Gastroesophageal sphincter (tissue), 4 donors: ENCODE data around the gene SLC39A11. TPM values are rescaled to one million over a fixed set of nuclear protein-coding genes. Genes with fewer than 3 reads are reported as not detected.

Experiments used
- ATAC-seq: fragments of 150-250 bp; one replicate; pipeline ENCODE4 v1.9.1; 2016; ENCODE audit warnings: mild to moderate bottlenecking, moderate library complexity
- H3K27ac ChIP-seq, 4 donors: fragments of 200-600 bp; sonication (generic) in 3 of 4; 1 replicate in 3 of 4; 2 replicates in 1 of 4; pipeline ENCODE4 v1.5.1; 2016 to 2019
- H3K27me3 ChIP-seq: fragments of 200-600 bp; sonication (generic); one replicate; pipeline ENCODE4 v1.5.1; 2019
- H3K36me3 ChIP-seq, 2 donors: fragments of 200-600 bp; sonication (generic); one replicate each; pipeline ENCODE4 v1.5.1; 2019; ENCODE audit warnings: control low read depth in 1 of 2
- H3K4me1 ChIP-seq, 3 donors: fragments of 200-600 bp; sonication (generic); 1 replicate in 2 of 3; 2 replicates in 1 of 3; pipeline ENCODE4 v1.5.1; 2016 to 2019; ENCODE audit warnings: control low read depth in 2 of 3
- H3K4me3 ChIP-seq, 2 donors: fragments of 200-600 bp; sonication (generic); one replicate each; pipeline ENCODE4 v1.5.1; 2019; ENCODE audit warnings: mild to moderate bottlenecking in 1 of 2, moderate library complexity in 1 of 2
- H3K9me3 ChIP-seq, 3 donors: fragments of 200-600 bp; sonication (generic); one replicate each; pipeline ENCODE4 v1.5.1; 2017 to 2019; ENCODE audit warnings: control low read depth in 2 of 3
- CTCF ChIP-seq, 4 experiments: fragments of 200-600 bp in 2 of 4; fragments of 450-650 bp in 2 of 4; sonication (generic) in 1 of 4; IDR thresholded peaks; one replicate each; pipeline ENCODE4 v1.5.1; 2017 to 2019; ENCODE audit warnings: antibody characterized with exemption in 4 of 4, mild to moderate bottlenecking in 2 of 4, moderate library complexity in 2 of 4
- EP300 ChIP-seq: sonication (generic); formaldehyde crosslinking; IDR thresholded peaks from one replicate; pipeline ENCODE4 v1.6.1; 2017; ENCODE audit warnings: antibody characterized with exemption, mild to moderate bottlenecking
- POLR2A ChIP-seq, 2 donors: fragments of 450-650 bp; IDR thresholded peaks; one replicate each; pipeline ENCODE4 v1.6.1; 2017; ENCODE audit warnings: antibody characterized with exemption in 2 of 2, mild to moderate bottlenecking in 2 of 2, moderate library complexity in 1 of 2
- POLR2AphosphoS5 ChIP-seq: sonication (generic); formaldehyde crosslinking; IDR thresholded peaks from one replicate; pipeline ENCODE4 v1.6.1; 2017; ENCODE audit warnings: antibody characterized with exemption
- WGBS, 2 donors: methylation state at CpG; one replicate each; pipeline ENCODE4 v1.1.5; 2018; ENCODE audit warnings: low coverage in 1 of 2; 5-methylcytosine and 5-hydroxymethylcytosine counted together
- total RNA-seq, 4 donors: library from RNA; depleted of rRNA; stranded (reverse); fragments of >200 nt; gene quantifications; one replicate each; pipeline ENCODE4 v1.1.0, GENCODE V29; 2016

Gene SLC39A11
- total RNA-seq, 4 donors from 2014 or later = 11.6 to 16.8 (median 14.5) TPM

DNA sequence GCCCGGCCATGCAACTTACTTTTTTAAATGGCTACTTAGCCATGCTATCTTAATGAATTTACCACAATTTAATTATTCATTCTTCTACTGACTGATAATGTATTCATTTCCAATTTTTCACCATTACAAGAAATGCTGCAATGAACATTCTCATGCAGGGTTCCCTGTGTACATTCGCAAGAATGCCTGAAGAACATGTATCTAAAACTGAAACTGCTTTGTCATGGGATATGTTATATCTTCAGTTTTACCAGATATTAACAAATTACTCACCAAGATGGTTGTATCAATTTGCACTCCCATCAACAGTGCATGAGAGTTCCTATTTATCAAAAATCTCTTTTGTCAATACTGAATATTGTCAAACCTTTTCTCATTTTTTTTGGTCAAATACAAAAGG, 100.8 kb downstream of the SLC39A11 start:
- H3K4me3 ChIP-seq = no peak overlapping the region
- no peaks in the 10 kb centered on the region for H3K36me3 ChIP-seq
- no peaks in the 10 kb centered on the region for H3K9me3 ChIP-seq
- 95% methylated on average over 2 of the region's 2 CpGs for WGBS, 2 donors
- no peak for TF ChIP-seq CTCF (IDR thresholded peaks at IDR 0.05)
- TF ChIP-seq EP300 = no peak
- no peak for TF ChIP-seq POLR2AphosphoS5
- TF ChIP-seq POLR2A (IDR thresholded peaks at IDR 0.05) = no peak
- ATAC-seq = no peak
- H3K4me1 ChIP-seq = no peaks in the 10 kb centered on the region
- H3K27ac ChIP-seq = no peak overlapping the region
- no peaks in the 10 kb centered on the region for H3K27me3 ChIP-seq

DNA sequence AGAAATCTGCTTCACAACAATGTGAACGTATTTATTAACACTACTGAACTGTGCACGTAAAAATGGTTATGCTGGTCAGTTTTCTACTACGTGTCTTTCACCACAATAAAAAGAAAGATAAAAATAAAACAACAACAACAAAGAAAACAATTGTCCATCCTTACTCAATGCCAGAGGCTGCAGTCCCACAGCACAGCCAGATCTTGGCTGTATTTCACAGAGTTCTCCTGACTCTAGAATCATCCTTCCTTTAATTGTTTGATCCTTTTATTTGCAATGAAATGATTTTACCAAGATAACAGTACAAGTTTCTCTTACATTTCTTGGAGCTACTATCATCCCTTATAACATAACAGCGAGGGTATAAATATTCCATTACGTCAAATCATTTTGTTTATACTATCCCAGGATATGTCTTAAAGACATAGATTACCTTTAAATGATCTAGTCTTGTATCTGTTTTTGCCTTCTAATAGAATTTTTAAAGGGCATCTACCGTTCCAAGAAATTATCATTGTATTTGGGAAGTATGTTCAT, 103.3 kb downstream of the SLC39A11 start:
- Histone ChIP-seq H3K4me1 (peaks cover 0 to 4% (median 0%) of the 10 kb centered on the region in 3 donors), H3K4me3 (no peak overlapping the region), H3K27ac (no peak overlapping the region), H3K27me3 (no peaks in the 10 kb centered on the region), H3K9me3 (no peaks in the 10 kb centered on the region), H3K36me3 (no peaks in the 10 kb centered on the region)
- no peak for ATAC-seq
- WGBS, 2 donors = 75 to 77% methylated on average over 6 of the region's 6 CpGs
- TF ChIP-seq EP300 (no peak), POLR2AphosphoS5 (no peak), CTCF (IDR thresholded peaks at IDR 0.05) (no peak), POLR2A (IDR thresholded peaks at IDR 0.05) (no peak)

DNA sequence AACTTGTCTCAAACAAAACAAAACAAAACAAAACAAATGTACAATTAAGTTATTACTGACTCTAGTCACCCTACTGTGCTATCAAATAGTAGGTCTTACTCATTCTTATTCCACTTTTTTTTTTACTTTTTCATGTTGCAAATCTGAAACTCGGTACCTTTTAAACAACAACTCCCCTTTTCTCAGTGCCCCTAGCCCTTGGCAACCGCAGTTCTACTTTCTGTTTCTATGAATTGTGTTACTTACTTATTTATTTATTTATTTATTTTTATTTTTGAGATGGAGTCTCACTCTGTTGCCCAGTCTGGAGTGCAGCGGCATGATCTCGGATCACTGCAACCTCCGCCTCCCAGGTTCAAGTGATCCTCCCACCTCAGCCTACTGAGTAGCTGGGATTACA, 104.0 kb downstream of the SLC39A11 start:
- H3K27ac ChIP-seq = no peak overlapping the region
- no peaks in the 10 kb centered on the region for H3K9me3 ChIP-seq
- no peaks in the 10 kb centered on the region for H3K27me3 ChIP-seq
- H3K4me3 ChIP-seq = no peak overlapping the region
- no peak for ATAC-seq
- TF ChIP-seq EP300 = no peak
- no peak for TF ChIP-seq CTCF (IDR thresholded peaks at IDR 0.05)
- TF ChIP-seq POLR2A (IDR thresholded peaks at IDR 0.05) = no peak
- no peak for TF ChIP-seq POLR2AphosphoS5
- H3K4me1 ChIP-seq = peaks cover 0 to 4% (median 0%) of the 10 kb centered on the region in 3 donors
- no peaks in the 10 kb centered on the region for H3K36me3 ChIP-seq
- WGBS, 2 donors = 92 to 100% methylated on average over 5 of the region's 5 CpGs

DNA sequence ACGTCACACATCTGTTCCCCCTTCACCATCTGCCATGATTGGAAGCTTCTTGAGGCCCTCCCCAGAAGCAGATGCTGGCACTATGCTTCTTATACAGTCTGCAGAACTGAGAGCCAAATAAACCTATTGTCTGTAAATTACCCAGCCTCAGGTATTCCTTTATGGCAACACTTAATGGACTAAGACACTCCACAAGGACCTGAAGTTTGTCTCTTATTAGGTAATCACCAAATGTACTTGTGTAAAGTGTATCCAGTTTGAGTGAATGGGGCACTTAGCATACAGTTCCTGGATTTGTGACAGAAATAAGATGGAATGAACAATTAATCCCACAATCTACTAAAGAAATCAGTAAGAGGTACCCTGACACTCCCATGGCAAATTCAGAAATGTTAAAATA, 105.3 kb downstream of the SLC39A11 start:
- TF ChIP-seq POLR2AphosphoS5 = no peak
- no peak for TF ChIP-seq EP300
- TF ChIP-seq CTCF (IDR thresholded peaks at IDR 0.05) = no peak
- no peak for TF ChIP-seq POLR2A (IDR thresholded peaks at IDR 0.05)
- Histone ChIP-seq H3K36me3 (no peaks in the 10 kb centered on the region), H3K9me3 (no peaks in the 10 kb centered on the region), H3K27ac (no peak overlapping the region), H3K27me3 (no peaks in the 10 kb centered on the region), H3K4me3 (no peak overlapping the region), H3K4me1 (peaks cover 0 to 4% (median 0%) of the 10 kb centered on the region in 3 donors)
- 86 to 90% methylated on average over 1 of the region's 1 CpG for WGBS, 2 donors
- ATAC-seq = no peak

DNA sequence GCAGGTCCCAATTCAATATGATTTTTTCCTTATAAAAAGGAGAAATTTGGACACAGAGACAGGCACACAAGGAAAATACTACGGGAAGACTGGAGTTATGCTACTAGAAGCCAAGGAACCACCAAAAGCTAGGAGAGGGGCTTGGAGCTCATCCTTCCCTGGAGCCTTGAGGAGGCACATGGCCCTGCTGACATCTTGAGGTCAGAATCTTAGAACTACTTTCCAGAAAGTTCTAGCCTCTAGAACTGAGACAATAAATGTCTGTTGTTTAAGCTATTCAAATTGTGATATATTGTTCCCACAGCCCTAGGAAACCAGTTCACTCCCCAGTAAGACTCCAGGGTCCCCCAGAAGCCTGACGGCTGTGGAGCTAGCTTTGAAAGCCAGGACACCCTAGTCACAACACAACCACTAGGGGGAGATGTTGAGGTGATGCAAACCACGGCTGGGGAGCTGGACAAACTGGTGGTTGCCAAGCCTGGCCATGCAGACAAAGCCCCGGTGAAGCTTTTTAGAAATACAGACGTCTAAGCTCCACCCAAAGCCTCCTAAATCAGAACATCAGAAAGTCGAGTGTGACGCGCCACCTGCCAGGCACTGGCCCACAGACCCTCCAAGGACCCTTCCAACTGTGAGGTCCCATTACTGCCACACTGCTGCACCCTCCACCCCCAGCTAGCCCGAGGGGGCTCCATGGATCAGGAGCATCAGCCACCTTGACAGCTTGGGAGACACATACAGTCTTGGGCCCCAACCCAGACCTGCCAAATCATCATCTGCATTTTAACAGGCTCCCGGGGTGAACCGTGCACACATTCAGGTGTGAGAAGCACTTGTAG, 106.4 kb downstream of the SLC39A11 start:
- Histone ChIP-seq H3K27ac (no peak overlapping the region), H3K9me3 (no peaks in the 10 kb centered on the region), H3K4me1 (peaks cover 0 to 4% (median 0%) of the 10 kb centered on the region in 3 donors), H3K36me3 (no peaks in the 10 kb centered on the region), H3K27me3 (no peaks in the 10 kb centered on the region), H3K4me3 (no peak overlapping the region)
- TF ChIP-seq EP300 (no peak), CTCF (IDR thresholded peaks at IDR 0.05) (peak; percentile 50 to 82 (median 59))
- ATAC-seq = peak; percentile 53
- 0 to 40% methylated on average over 1 of the region's 11 CpGs for WGBS, 2 donors
